CD4-positive, alpha-beta T cell treated with Interferon gamma for 1 hour (primary cell): ENCODE measurements around the gene PTPN14.
"Not testable (repeated sequence)": the region's sequence is repeated elsewhere in the genome, so short reads cannot be mapped to it uniquely, and the experiment has no call there.

ENCODE experiments used
- DNase-seq: peaks from one replicate; pipeline ENCODE4 v3.0.0-alpha.2; 2020

The PTPN14 gene

GRCh38 chr1:214422137-214422671 is 129.2 kb downstream of the PTPN14 start:
- no peak for DNase-seq

- DNase-seq: no peak
Observed at GRCh38 chr1:214420833-214421232, 130.6 kb downstream of the PTPN14 start.

- DNase-seq: no peak
Observed at GRCh38 chr1:214420341-214420740, 131.1 kb downstream of the PTPN14 start.

GRCh38 chr1:214419650-214420049 is 131.8 kb downstream of the PTPN14 start:
- no peak for DNase-seq

GRCh38 chr1:214418391-214418790 is 133.0 kb downstream of the PTPN14 start:
- DNase-seq: no peak

- DNase-seq: no peak
Observed at GRCh38 chr1:214417545-214418210, 133.7 kb downstream of the PTPN14 start.

GRCh38 chr1:214416858-214417257 is 134.5 kb downstream of the PTPN14 start:
- no peak for DNase-seq

- no peak for DNase-seq
Observed at GRCh38 chr1:214416417-214416816, 135.0 kb downstream of the PTPN14 start.

- DNase-seq: no peak
Observed at GRCh38 chr1:214415131-214415530, 136.3 kb downstream of the PTPN14 start.

- no peak for DNase-seq
Observed at GRCh38 chr1:214414691-214415090, 136.7 kb downstream of the PTPN14 start.

- DNase-seq: no peak
Observed at GRCh38 chr1:214413315-214413714, 138.1 kb downstream of the PTPN14 start.

GRCh38 chr1:214404571-214405213 is 146.7 kb downstream of the PTPN14 start:
- DNase-seq: no peak

- no peak for DNase-seq
Observed at GRCh38 chr1:214404154-214404553, 147.2 kb downstream of the PTPN14 start.

- DNase-seq: no peak
Observed at GRCh38 chr1:214403431-214403830, 148.0 kb downstream of the PTPN14 start.

- no peak for DNase-seq
Observed at GRCh38 chr1:214402613-214403083, 148.8 kb downstream of the PTPN14 start.

GRCh38 chr1:214401666-214402065 is 149.7 kb downstream of the PTPN14 start:
- no peak for DNase-seq

GRCh38 chr1:214400131-214400530 is 151.3 kb downstream of the PTPN14 start:
- DNase-seq: no peak

- no peak for DNase-seq
Observed at GRCh38 chr1:214398490-214398889, 152.9 kb downstream of the PTPN14 start.

- DNase-seq: no peak
Observed at GRCh38 chr1:214397497-214397896, 153.9 kb downstream of the PTPN14 start.

GRCh38 chr1:214396330-214396729 is 155.1 kb downstream of the PTPN14 start:
- DNase-seq: no peak

GRCh38 chr1:214394569-214394968 is 156.8 kb downstream of the PTPN14 start:
- DNase-seq: not testable (repeated sequence)

GRCh38 chr1:214393086-214393485 is 158.3 kb downstream of the PTPN14 start:
- no peak for DNase-seq

GRCh38 chr1:214391873-214392645 is 159.3 kb downstream of the PTPN14 start:
- no peak for DNase-seq

GRCh38 chr1:214389734-214390133 is 161.7 kb downstream of the PTPN14 start:
- DNase-seq: no peak
